Tibial artery (tissue), 4 donors: ENCODE measurements around the gene COL25A1.
"Not testable (repeated sequence)": the region's sequence is repeated elsewhere in the genome, so short reads cannot be mapped to it uniquely, and the experiment has no call there.

ENCODE experiments used
- DNase-seq, 2 donors: peaks; one replicate each; pipeline ENCODE4 v3.0.0-alpha.2; 2019
- H3K27ac ChIP-seq, 2 donors: fragments of 200-600 bp; sonication (generic) in 1 of 2; 1 replicate in 1 of 2; 2 replicates in 1 of 2; pipeline ENCODE4 v1.5.1; 2018 to 2019; ENCODE audit warnings: mild to moderate bottlenecking in 1 of 2
- H3K27me3 ChIP-seq, 2 donors: fragments of 200-600 bp; sonication (generic) in 1 of 2; one replicate each; pipeline versions ENCODE4 v1.5.1 to v1.6.0; 2016 to 2019
- H3K36me3 ChIP-seq, 3 donors: fragments of 200-600 bp; sonication (generic) in 2 of 3; one replicate each; pipeline ENCODE4 v1.5.1; 2016 to 2019; ENCODE audit warnings: mild to moderate bottlenecking in 2 of 3
- H3K4me1 ChIP-seq, 4 donors: fragments of 200-600 bp; sonication (generic) in 2 of 4; 1 replicate in 3 of 4; 2 replicates in 1 of 4; pipeline ENCODE4 v1.5.1; 2016 to 2019
- H3K4me3 ChIP-seq, 2 donors: fragments of 200-600 bp; sonication (generic) in 1 of 2; 1 replicate in 1 of 2; 2 replicates in 1 of 2; pipeline ENCODE4 v1.5.1; 2018 to 2019; ENCODE audit warnings: mild to moderate bottlenecking in 2 of 2
- H3K9me3 ChIP-seq, 3 donors: fragments of 200-600 bp; sonication (generic) in 1 of 3; one replicate each; pipeline ENCODE4 v1.5.1; 2016 to 2019
- intact Hi-C: fragments of 100-400 bp; cut with DNase I; formaldehyde crosslinking; loops from one replicate; pipeline ENCODE4 v1.15.0; 2023; ENCODE audit warnings: low total_unique reads
- TF ChIP-seq, protein P1 (sequence below), 2 experiments: fragments of 200-600 bp in 1 of 2; fragments of 450-650 bp in 1 of 2; IDR thresholded peaks; one replicate each; pipeline ENCODE4 v1.5.1; 2017 to 2019; ENCODE audit warnings: antibody characterized with exemption in 2 of 2, mild to moderate bottlenecking in 1 of 2, moderate library complexity in 1 of 2

COL25A1 gene

DNA sequence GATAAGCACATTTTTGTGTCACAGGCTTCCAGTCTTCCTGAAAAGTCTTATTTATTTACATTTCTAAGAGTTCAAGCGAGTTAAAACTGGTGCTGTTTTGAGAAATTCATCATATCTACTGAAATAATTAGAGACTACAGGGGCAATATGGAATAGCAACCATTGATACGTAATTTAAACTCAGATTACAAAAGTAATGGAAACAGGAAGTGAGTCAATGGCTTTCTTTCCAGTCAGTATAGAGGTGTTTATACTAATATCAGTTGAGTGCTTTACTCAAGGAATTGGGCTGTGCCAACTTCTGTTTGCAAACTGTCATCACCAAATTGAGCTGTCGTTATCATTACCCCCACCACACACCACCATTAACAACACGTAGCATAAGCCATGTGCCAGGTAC lies 222.7 kb downstream of the COL25A1 start:
- TF ChIP-seq, protein P1, sequence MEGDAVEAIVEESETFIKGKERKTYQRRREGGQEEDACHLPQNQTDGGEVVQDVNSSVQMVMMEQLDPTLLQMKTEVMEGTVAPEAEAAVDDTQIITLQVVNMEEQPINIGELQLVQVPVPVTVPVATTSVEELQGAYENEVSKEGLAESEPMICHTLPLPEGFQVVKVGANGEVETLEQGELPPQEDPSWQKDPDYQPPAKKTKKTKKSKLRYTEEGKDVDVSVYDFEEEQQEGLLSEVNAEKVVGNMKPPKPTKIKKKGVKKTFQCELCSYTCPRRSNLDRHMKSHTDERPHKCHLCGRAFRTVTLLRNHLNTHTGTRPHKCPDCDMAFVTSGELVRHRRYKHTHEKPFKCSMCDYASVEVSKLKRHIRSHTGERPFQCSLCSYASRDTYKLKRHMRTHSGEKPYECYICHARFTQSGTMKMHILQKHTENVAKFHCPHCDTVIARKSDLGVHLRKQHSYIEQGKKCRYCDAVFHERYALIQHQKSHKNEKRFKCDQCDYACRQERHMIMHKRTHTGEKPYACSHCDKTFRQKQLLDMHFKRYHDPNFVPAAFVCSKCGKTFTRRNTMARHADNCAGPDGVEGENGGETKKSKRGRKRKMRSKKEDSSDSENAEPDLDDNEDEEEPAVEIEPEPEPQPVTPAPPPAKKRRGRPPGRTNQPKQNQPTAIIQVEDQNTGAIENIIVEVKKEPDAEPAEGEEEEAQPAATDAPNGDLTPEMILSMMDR (IDR thresholded peaks at IDR 0.05) = no peak
- Histone ChIP-seq H3K9me3 (no peaks in the 10 kb centered on the region), H3K36me3 (no peaks in the 10 kb centered on the region), H3K27me3 (no peaks in the 10 kb centered on the region), H3K27ac (no peak overlapping the region), H3K4me3 (no peak overlapping the region), H3K4me1 (peaks cover 0 to 11% (median 3%) of the 10 kb centered on the region in 4 donors)
- DNase-seq = no peak
- intact Hi-C loops = no loop called here

DNA sequence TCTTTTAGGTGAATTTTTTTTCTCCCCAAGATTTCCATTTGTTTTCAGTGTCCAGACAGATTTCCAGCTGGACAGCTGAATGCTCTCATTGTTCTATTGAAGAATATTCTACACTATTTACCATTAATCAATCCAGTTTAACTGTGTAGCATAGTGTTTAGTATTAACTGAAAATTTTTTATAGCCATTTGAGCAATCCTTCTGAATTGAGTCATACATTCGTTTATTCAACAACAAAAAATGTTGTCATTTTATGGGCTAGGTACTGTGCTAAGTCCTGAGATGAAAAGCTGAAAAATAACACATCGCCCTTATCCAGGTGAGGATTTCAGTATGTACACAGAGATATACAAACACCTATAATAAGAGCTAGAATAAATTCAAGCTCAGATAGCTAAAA lies 223.3 kb downstream of the COL25A1 start:
- no peak for DNase-seq
- Histone ChIP-seq H3K9me3 (no peaks in the 10 kb centered on the region), H3K27ac (no peak overlapping the region), H3K27me3 (no peaks in the 10 kb centered on the region), H3K4me3 (no peak overlapping the region), H3K4me1 (peaks cover 0 to 11% (median 3%) of the 10 kb centered on the region in 4 donors), H3K36me3 (no peaks in the 10 kb centered on the region)
- intact Hi-C loops = no loop called here
- TF ChIP-seq, protein P1 (IDR thresholded peaks at IDR 0.05) = no peak

- Histone ChIP-seq H3K4me3 (no peak overlapping the region), H3K27me3 (no peaks in the 10 kb centered on the region), H3K9me3 (no peaks in the 10 kb centered on the region), H3K27ac (no peak overlapping the region), H3K36me3 (no peaks in the 10 kb centered on the region), H3K4me1 (peaks cover 0 to 11% (median 3%) of the 10 kb centered on the region in 4 donors)
- no peak for DNase-seq
- TF ChIP-seq, protein P1 (IDR thresholded peaks at IDR 0.05) = no peak
- intact Hi-C loops = no loop called here
These were observed 223.7 kb downstream of the COL25A1 start for GRCh38 chr4:109078724-109079123.

DNA sequence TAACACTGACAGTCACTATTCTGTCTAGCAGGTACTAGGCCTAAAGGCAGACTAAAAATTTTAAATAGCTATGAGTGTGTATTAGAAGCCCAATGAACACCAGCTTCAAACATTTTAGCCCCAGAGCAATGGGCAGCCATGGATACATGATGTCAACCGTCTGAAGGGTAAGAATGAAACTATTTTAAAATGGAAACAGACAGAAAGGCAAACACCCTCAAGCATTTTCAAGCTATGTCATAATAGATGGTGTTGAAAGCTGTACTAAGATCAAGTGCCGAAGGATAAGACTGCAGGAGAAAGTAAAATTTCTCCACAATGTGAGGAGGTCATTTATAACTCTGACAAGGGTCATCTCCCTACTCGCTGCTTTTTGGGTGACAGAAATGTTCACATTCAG lies 225.0 kb downstream of the COL25A1 start:
- Histone ChIP-seq H3K4me1 (peaks cover 0 to 11% (median 3%) of the 10 kb centered on the region in 4 donors), H3K9me3 (no peaks in the 10 kb centered on the region), H3K27ac (no peak overlapping the region), H3K27me3 (no peaks in the 10 kb centered on the region), H3K4me3 (no peak overlapping the region), H3K36me3 (no peaks in the 10 kb centered on the region)
- intact Hi-C loops = no loop called here
- TF ChIP-seq, protein P1 (IDR thresholded peaks at IDR 0.05) = no peak
- DNase-seq = no peak

GRCh38 chr4:109076709-109077108 lies 225.7 kb downstream of the COL25A1 start:
- H3K36me3 ChIP-seq, H3K9me3 ChIP-seq, H3K27ac ChIP-seq, H3K4me3 ChIP-seq, DNase-seq, H3K27me3 ChIP-seq, intact Hi-C loops: not testable (repeated sequence)
- H3K4me1 ChIP-seq = peaks cover 0 to 11% (median 3%) of the 10 kb centered on the region in 4 donors

DNA sequence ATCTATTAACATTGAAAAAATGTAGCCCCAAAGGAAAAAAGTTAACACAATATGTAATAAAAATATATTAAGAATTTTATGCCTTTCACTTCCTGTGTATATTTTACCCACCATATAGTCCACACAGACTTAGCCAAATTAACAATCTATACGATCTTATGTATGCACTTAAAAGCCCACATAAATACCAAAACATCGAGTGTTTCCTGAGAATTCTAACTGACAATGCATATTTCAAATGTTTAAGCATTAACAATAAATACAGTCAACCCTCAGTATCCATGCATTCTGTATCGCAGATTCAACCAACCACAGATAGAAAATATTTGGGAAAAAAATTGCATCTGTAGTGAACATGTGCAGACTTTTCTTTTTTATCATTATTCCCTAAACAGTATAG lies 226.8 kb downstream of the COL25A1 start:
- intact Hi-C loops = no loop called here
- DNase-seq = no peak
- Histone ChIP-seq H3K4me1 (peaks cover 0 to 11% (median 3%) of the 10 kb centered on the region in 4 donors), H3K36me3 (no peaks in the 10 kb centered on the region), H3K4me3 (no peak overlapping the region), H3K9me3 (no peaks in the 10 kb centered on the region), H3K27ac (no peak overlapping the region), H3K27me3 (no peaks in the 10 kb centered on the region)
- TF ChIP-seq, protein P1 (IDR thresholded peaks at IDR 0.05) = no peak
